ENCODE data around the gene PDE11A. TPM values are rescaled to one million over a fixed set of nuclear protein-coding genes. Genes with fewer than 3 reads are reported as not detected.

Gene PDE11A
- total and polyA plus RNA-seq, 8 donors: under 0.01 to 0.87 (median 0.40) TPM; not detected in 2

GRCh38 chr2:177574356-177574755 lies 498.2 kb downstream of the PDE11A start:
- no peak overlapping the region for H3K27ac ChIP-seq
- TF ChIP-seq, protein P1, sequence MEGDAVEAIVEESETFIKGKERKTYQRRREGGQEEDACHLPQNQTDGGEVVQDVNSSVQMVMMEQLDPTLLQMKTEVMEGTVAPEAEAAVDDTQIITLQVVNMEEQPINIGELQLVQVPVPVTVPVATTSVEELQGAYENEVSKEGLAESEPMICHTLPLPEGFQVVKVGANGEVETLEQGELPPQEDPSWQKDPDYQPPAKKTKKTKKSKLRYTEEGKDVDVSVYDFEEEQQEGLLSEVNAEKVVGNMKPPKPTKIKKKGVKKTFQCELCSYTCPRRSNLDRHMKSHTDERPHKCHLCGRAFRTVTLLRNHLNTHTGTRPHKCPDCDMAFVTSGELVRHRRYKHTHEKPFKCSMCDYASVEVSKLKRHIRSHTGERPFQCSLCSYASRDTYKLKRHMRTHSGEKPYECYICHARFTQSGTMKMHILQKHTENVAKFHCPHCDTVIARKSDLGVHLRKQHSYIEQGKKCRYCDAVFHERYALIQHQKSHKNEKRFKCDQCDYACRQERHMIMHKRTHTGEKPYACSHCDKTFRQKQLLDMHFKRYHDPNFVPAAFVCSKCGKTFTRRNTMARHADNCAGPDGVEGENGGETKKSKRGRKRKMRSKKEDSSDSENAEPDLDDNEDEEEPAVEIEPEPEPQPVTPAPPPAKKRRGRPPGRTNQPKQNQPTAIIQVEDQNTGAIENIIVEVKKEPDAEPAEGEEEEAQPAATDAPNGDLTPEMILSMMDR (IDR thresholded peaks at IDR 0.05): no peak
- TF ChIP-seq EP300 (IDR thresholded peaks at IDR 0.05) (no peak), POLR2A (IDR thresholded peaks at IDR 0.05) (no peak), POLR2AphosphoS5 (IDR thresholded peaks at IDR 0.05) (no peak)
- 84 to 88% (median 87%) methylated on average over 7 of the region's 7 CpGs for WGBS, 5 donors
- H3K36me3 ChIP-seq: no peaks in the 10 kb centered on the region
- no peak overlapping the region for H3K4me3 ChIP-seq
- no peaks in the 10 kb centered on the region for H3K9me3 ChIP-seq
- H3K4me1 ChIP-seq: peaks cover 0 to 13% (median 6%) of the 10 kb centered on the region in 4 donors
- intact Hi-C loops (cut with DNase I; ENCODE audit: low total_unique reads): no loop called here
- no peaks in the 10 kb centered on the region for H3K27me3 ChIP-seq
- DNase-seq: no peak

Small RNAs within 50 kb of the gene (small RNA-seq; reads per million reads assigned to genes)
- gene AC011998.1 (0 reads per million in 4 donors), gene RNU6-629P (0 reads per million in 4 donors)

Other genes starting within 250 kb of the PDE11A start
- 10 to 100 TPM in 4 of 5 donors, 1 to 10 TPM in 1; 7.6 to 37.9 (median 17.1) TPM for gene RBM45, start 39.7 kb upstream of the PDE11A start, total RNA-seq
- gene RBM45, start 39.7 kb upstream of the PDE11A start, polyA plus RNA-seq: 10 to 100 TPM in 2 of 3 donors, 1 to 10 TPM in 1; 7.1 to 16.8 (median 13.8) TPM
- 10 to 100 TPM in 1 of 5 donors, 1 to 10 TPM in 2, under 1 TPM in 2; 0.29 to 77.6 (median 1.5) TPM for gene OSBPL6, start 121.7 kb upstream of the PDE11A start, total RNA-seq
- gene OSBPL6, start 121.7 kb upstream of the PDE11A start, polyA plus RNA-seq: 1 to 10 TPM in 1 of 3 donors, under 1 TPM in 2; 0.31 to 1.1 (median 0.85) TPM